Endometrium (tissue), 2 donors: ENCODE results near the gene SEC14L1.

Source experiments
- FAIRE-seq: peaks from 2 replicates; lab custom pipeline; 2012; peaks lifted over from hg19 to GRCh38; lab: Jason Lieb, UNC
- donor health status: control.
- donor health status: control.

Gene SEC14L1

GRCh38 chr17:77214743-77215142 lies 74.0 kb downstream of the SEC14L1 start:
- no peak for FAIRE-seq

GRCh38 chr17:77215281-77215680 lies 74.5 kb downstream of the SEC14L1 start:
- no peak for FAIRE-seq

- no peak for FAIRE-seq
These were observed 75.7 kb downstream of the SEC14L1 start for GRCh38 chr17:77216486-77216885.

GRCh38 chr17:77217123-77217522 lies 76.4 kb downstream of the SEC14L1 start:
- no peak for FAIRE-seq

- FAIRE-seq: no peak
These were observed 76.8 kb downstream of the SEC14L1 start for GRCh38 chr17:77217566-77217965.

GRCh38 chr17:77218902-77219301 lies 78.1 kb downstream of the SEC14L1 start:
- FAIRE-seq: no peak

- FAIRE-seq: no peak
These were observed 81.6 kb downstream of the SEC14L1 start for GRCh38 chr17:77222356-77222755.

- no peak for FAIRE-seq
These were observed 83.1 kb downstream of the SEC14L1 start for GRCh38 chr17:77223642-77224420.

- no peak for FAIRE-seq
These were observed 84.5 kb downstream of the SEC14L1 start for GRCh38 chr17:77225265-77225664.

GRCh38 chr17:77227461-77228240 lies 86.9 kb downstream of the SEC14L1 start:
- FAIRE-seq: no peak

- FAIRE-seq: no peak
These were observed 87.5 kb downstream of the SEC14L1 start for GRCh38 chr17:77228241-77228752.

- FAIRE-seq: no peak
These were observed 88.0 kb downstream of the SEC14L1 start for GRCh38 chr17:77228816-77229215.

- FAIRE-seq: no peak
These were observed 89.1 kb downstream of the SEC14L1 start for GRCh38 chr17:77229786-77230435.

GRCh38 chr17:77230436-77230830 lies 89.7 kb downstream of the SEC14L1 start:
- no peak for FAIRE-seq

GRCh38 chr17:77231076-77231871 lies 90.5 kb downstream of the SEC14L1 start:
- no peak for FAIRE-seq

- no peak for FAIRE-seq
These were observed 92.4 kb downstream of the SEC14L1 start for GRCh38 chr17:77233127-77233526.

- FAIRE-seq: no peak
These were observed 93.0 kb downstream of the SEC14L1 start for GRCh38 chr17:77233635-77234334.

GRCh38 chr17:77234695-77235094 lies 93.9 kb downstream of the SEC14L1 start:
- FAIRE-seq: no peak

- FAIRE-seq: peak; percentile 21
These were observed 94.7 kb downstream of the SEC14L1 start for GRCh38 chr17:77235370-77235941.

GRCh38 chr17:77237232-77238008 lies 96.7 kb downstream of the SEC14L1 start:
- FAIRE-seq: no peak
